GM12892 (cell line): ENCODE data around the gene PTPN22.

ENCODE experiments used
- POLR2A ChIP-seq: IDR thresholded peaks from 2 replicates; pipeline ENCODE4 v1.6.1; 2011; ENCODE audit warnings: low read depth, low read length, control low read depth
- POLR2AphosphoS5 ChIP-seq: IDR thresholded peaks from 2 replicates; pipeline ENCODE4 v1.6.1; 2011; ENCODE audit warnings: low read depth, low read length, control low read depth
- TAF1 ChIP-seq: IDR thresholded peaks from 2 replicates; pipeline ENCODE4 v1.6.1; 2011; ENCODE audit warnings: low read depth, mild to moderate bottlenecking, control low read depth, low read length, borderline replicate concordance

GRCh38 chr1:113861641-113862040 lies 9.9 kb downstream of the PTPN22 start:
- TF ChIP-seq POLR2A (no peak), POLR2AphosphoS5 (no peak), TAF1 (no peak)
